H9 (cell line): Measurements from ENCODE around the gene BCAS3. TPM values are rescaled to one million over a fixed set of nuclear protein-coding genes. Genes with fewer than 3 reads are reported as not detected.

Experiments
- DNase-seq: peaks from one replicate; pipeline ENCODE4 v3.0.0-alpha.2; 2017
- H2AFZ ChIP-seq: one replicate; pipeline ENCODE4 v1.6.1; 2013; ENCODE audit warnings: mild to moderate bottlenecking, low read length, control low read depth, moderate library complexity
- H2AK5ac ChIP-seq: 2 replicates; pipeline ENCODE4 v1.6.1; 2013; ENCODE audit warnings: low read length, control low read depth, mixed read lengths; ENCODE audit not compliant: insufficient read length
- H2BK120ac ChIP-seq: one replicate; pipeline ENCODE4 v1.6.1; 2013; ENCODE audit warnings: low read depth, mild to moderate bottlenecking, low read length, control low read depth, inconsistent platforms; ENCODE audit not compliant: poor library complexity, severe bottlenecking
- H2BK12ac ChIP-seq: 2 replicates; pipeline ENCODE4 v1.6.1; 2013; ENCODE audit warnings: low read length, control low read depth, mixed read lengths, low read depth; ENCODE audit not compliant: insufficient read length
- H2BK15ac ChIP-seq: 2 replicates; pipeline ENCODE4 v1.6.1; 2013; ENCODE audit warnings: low read depth, low read length, control low read depth
- H2BK20ac ChIP-seq: one replicate; pipeline ENCODE4 v1.6.1; 2013; ENCODE audit warnings: low read depth, mild to moderate bottlenecking, low read length, control low read depth, inconsistent platforms; ENCODE audit not compliant: poor library complexity, severe bottlenecking
- H2BK5ac ChIP-seq: 2 replicates; pipeline ENCODE4 v1.6.1; 2013; ENCODE audit warnings: low read length, control low read depth, mixed read lengths; ENCODE audit not compliant: insufficient read length
- H3K14ac ChIP-seq: 2 replicates; pipeline ENCODE4 v1.6.1; 2013; ENCODE audit warnings: low read length, control low read depth; ENCODE audit not compliant: insufficient read depth
- H3K18ac ChIP-seq: 2 replicates; pipeline ENCODE4 v1.6.1; 2013; ENCODE audit warnings: low read depth, mild to moderate bottlenecking, mixed read lengths, low read length, control low read depth; ENCODE audit not compliant: insufficient read length
- H3K23ac ChIP-seq: 2 replicates; pipeline ENCODE4 v1.6.1; 2013; ENCODE audit warnings: low read length, control low read depth, mixed read lengths, low read depth; ENCODE audit not compliant: insufficient read length
- H3K23me2 ChIP-seq: 2 replicates; pipeline ENCODE4 v1.6.1; 2013; ENCODE audit warnings: low read depth, mild to moderate bottlenecking, mixed read lengths, low read length, control low read depth; ENCODE audit not compliant: insufficient read length, poor library complexity, severe bottlenecking
- H3K27ac ChIP-seq: 2 replicates; pipeline ENCODE4 v1.5.1; 2013; ENCODE audit warnings: low read length, control low read depth, mixed read lengths, low read depth; ENCODE audit not compliant: insufficient read length
- H3K27me3 ChIP-seq: 2 replicates; pipeline ENCODE4 v1.6.1; 2013; ENCODE audit warnings: low read length, control low read depth, inconsistent platforms; ENCODE audit not compliant: insufficient read depth
- H3K4ac ChIP-seq: 2 replicates; pipeline ENCODE4 v1.6.1; 2013; ENCODE audit warnings: low read depth, mild to moderate bottlenecking, control low read depth, inconsistent platforms, low read length, moderate library complexity
- H3K4me1 ChIP-seq: 2 replicates; pipeline ENCODE4 v1.6.1; 2013; ENCODE audit warnings: low read length, control low read depth, inconsistent platforms; ENCODE audit not compliant: insufficient read depth
- H3K4me2 ChIP-seq: 2 replicates; pipeline ENCODE4 v1.6.1; 2013; ENCODE audit warnings: low read length, control low read depth, mixed read lengths; ENCODE audit not compliant: insufficient read length, insufficient read depth
- H3K56ac ChIP-seq: 2 replicates; pipeline ENCODE4 v1.6.1; 2013; ENCODE audit warnings: low read depth, mild to moderate bottlenecking, mixed read lengths, low read length, control low read depth; ENCODE audit not compliant: insufficient read length
- H3K79me1 ChIP-seq: 2 replicates; pipeline ENCODE4 v1.6.1; 2013; ENCODE audit warnings: low read depth, mild to moderate bottlenecking, moderate library complexity, low read length, control low read depth, inconsistent platforms; ENCODE audit not compliant: insufficient read depth, poor library complexity, severe bottlenecking
- H3K79me2 ChIP-seq: 2 replicates; pipeline ENCODE4 v1.6.1; 2013; ENCODE audit warnings: low read length, control low read depth, inconsistent platforms; ENCODE audit not compliant: insufficient read depth
- H3K9ac ChIP-seq: 2 replicates; pipeline ENCODE4 v1.6.1; 2013; ENCODE audit warnings: low read length, control low read depth, mixed read lengths; ENCODE audit not compliant: insufficient read length; ENCODE audit errors: extremely low read depth
- H3K9me3 ChIP-seq: one replicate; pipeline ENCODE4 v1.6.1; 2013; ENCODE audit warnings: low read depth, low read length, inconsistent platforms; ENCODE audit not compliant: control insufficient read depth
- H3T11ph ChIP-seq: one replicate; pipeline ENCODE4 v1.6.1; 2013; ENCODE audit warnings: mild to moderate bottlenecking, low read length, control low read depth, inconsistent platforms
- H4K20me1 ChIP-seq: one replicate; pipeline ENCODE4 v1.6.1; 2013; ENCODE audit not compliant: control insufficient read depth, insufficient read length, insufficient read depth
- H4K5ac ChIP-seq: 2 replicates; pipeline ENCODE4 v1.6.1; 2013; ENCODE audit warnings: low read depth, mild to moderate bottlenecking, mixed read lengths, low read length, control low read depth; ENCODE audit not compliant: insufficient read length
- H4K8ac ChIP-seq: replicated peaks from 2 replicates; pipeline ENCODE4 v1.6.1; 2013; ENCODE audit warnings: low read length, control low read depth, mixed read lengths, low read depth; ENCODE audit not compliant: insufficient read length
- H4K91ac ChIP-seq: 2 replicates; pipeline ENCODE4 v1.6.1; 2013; ENCODE audit warnings: low read depth, mild to moderate bottlenecking, moderate library complexity, mixed read lengths, low read length, control low read depth; ENCODE audit not compliant: insufficient read length
- H3K27ac Mint-ChIP-seq, 3 experiments: 2 replicates in 2 of 3; 3 replicates in 1 of 3; pipeline ENCODE4 v1.8.0; 2020 to 2021; ENCODE audit warnings: mixed read lengths in 3 of 3, mild to moderate bottlenecking in 1 of 3, moderate library complexity in 1 of 3
- H3K27me3 Mint-ChIP-seq: 2 replicates; pipeline ENCODE4 v1.8.0; 2021; ENCODE audit warnings: low read depth, mild to moderate bottlenecking, moderate library complexity, mixed read lengths
- H3K36me3 Mint-ChIP-seq, 3 experiments: 2 replicates in 2 of 3; 3 replicates in 1 of 3; pipeline ENCODE4 v1.8.0; 2020 to 2021; ENCODE audit warnings: low read depth in 3 of 3, mixed read lengths in 3 of 3; ENCODE audit not compliant: insufficient read depth in 1 of 3
- H3K4me1 Mint-ChIP-seq, 2 experiments: 2 replicates each; pipeline ENCODE4 v1.8.0; 2020; ENCODE audit warnings: mixed read lengths in 2 of 2
- H3K4me3 Mint-ChIP-seq, 2 experiments: 2 replicates in 1 of 2; 3 replicates in 1 of 2; pipeline ENCODE4 v1.8.0; 2020 to 2021; ENCODE audit warnings: mild to moderate bottlenecking in 2 of 2, mixed read lengths in 2 of 2, moderate library complexity in 1 of 2
- H3K9me3 Mint-ChIP-seq, 2 experiments: 2 replicates in 1 of 2; 3 replicates in 1 of 2; pipeline ENCODE4 v1.8.0; 2020; ENCODE audit warnings: mild to moderate bottlenecking in 2 of 2, mixed read lengths in 2 of 2, moderate library complexity in 1 of 2
- CTCF ChIP-seq: fragments of 200-600 bp; sonication (generic); conservative IDR thresholded peaks from 3 replicates; pipeline ENCODE4 v1.8.0; 2021; ENCODE audit warnings: antibody characterized with exemption, mild to moderate bottlenecking
- WGBS: extraction: QIAGEN DNeasy Blood & Tissue Kit; methylation state at CpG from one replicate; pipeline ENCODE4 v1.1.7; 2013; ENCODE audit warnings: missing lambda C conversion rate, low lambda C conversion rate, mixed read lengths; ENCODE audit not compliant: insufficient read length; ENCODE audit errors: extremely low coverage; 5-methylcytosine and 5-hydroxymethylcytosine counted together
- total RNA-seq: library from RNA; stranded (reverse); gene quantifications from 2 replicates; pipeline ENCODE4 v1.2.1, GENCODE V29; 2021

Gene BCAS3
- total RNA-seq, 1 experiment from 2014 or later = 22.4 TPM

DNA sequence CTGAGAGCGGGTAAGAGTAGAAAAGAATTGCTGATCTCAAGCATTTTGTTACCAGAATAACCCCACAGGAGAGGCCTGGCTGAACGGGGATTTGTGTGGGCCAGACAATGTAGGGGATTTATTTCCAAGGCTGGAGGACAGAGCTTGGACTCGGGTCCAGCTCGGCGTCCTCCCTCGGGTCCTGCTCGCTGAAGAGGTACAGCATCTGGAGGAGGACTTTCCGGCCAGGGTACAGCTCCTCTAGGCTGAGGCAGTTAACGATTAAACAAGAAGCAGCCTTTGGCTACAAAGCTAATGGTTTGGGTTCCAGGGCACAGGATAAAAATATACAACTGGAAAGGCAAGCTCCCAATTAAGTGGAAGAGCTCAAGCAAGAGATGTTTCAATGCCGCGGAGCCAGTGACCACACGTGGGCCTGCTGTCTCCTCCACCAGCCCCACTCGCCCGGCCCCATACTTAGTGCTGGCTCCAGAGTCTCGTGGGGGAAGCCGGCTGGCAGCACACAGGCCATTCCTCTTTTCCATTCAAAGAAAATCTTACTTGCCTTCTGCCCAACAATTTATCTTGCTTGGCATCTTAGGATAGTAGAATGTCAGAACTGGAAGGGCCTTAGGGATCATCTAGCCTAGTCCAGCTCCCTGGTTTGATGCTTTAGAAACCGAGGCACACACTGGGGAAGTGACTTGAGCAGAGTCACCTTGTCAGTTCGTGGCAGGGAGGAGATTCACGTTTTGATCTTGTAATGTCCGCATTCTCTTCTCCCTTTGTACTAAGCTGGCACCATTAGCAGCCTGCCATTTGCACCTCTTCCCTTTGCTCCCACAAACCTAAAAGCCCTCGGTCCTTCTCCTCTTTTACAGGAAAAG, 636.0 kb downstream of the BCAS3 start:
- H3K4me3 Mint-ChIP-seq = no peak overlapping the region
- Histone ChIP-seq H2BK5ac (no peak overlapping the region), H3K23me2 (no peaks in the 10 kb centered on the region), H2AK5ac (no peak overlapping the region), H3K18ac (no peak overlapping the region), H3K79me2 (no peaks in the 10 kb centered on the region), H4K20me1 (no peaks in the 10 kb centered on the region), H2BK120ac (no peak overlapping the region), H4K91ac (no peak overlapping the region), H3K9ac (no peak overlapping the region), H3K14ac (no peak overlapping the region), H2AFZ (no peak overlapping the region), H2BK20ac (no peak overlapping the region), H3K9me3 (no peaks in the 10 kb centered on the region), H3K27ac (no peak overlapping the region), H2BK12ac (no peak overlapping the region), H3K56ac (no peak overlapping the region), H3K4me1 (no peaks in the 10 kb centered on the region), H3K27me3 (no peaks in the 10 kb centered on the region), H4K8ac (no peak overlapping the region), H2BK15ac (no peak overlapping the region), H3K4me2 (no peak overlapping the region), H3K23ac (no peak overlapping the region), H3T11ph (no peak overlapping the region), H3K4ac (no peak overlapping the region), H3K79me1 (no peaks in the 10 kb centered on the region), H4K5ac (no peak overlapping the region)
- H3K36me3 Mint-ChIP-seq = no peaks in the 10 kb centered on the region
- no peak for TF ChIP-seq CTCF
- no CpG with 5 or more reads among the region's 21 CpGs for WGBS
- no peaks in the 10 kb centered on the region for H3K27me3 Mint-ChIP-seq
- peaks cover 10 to 12% of the 10 kb centered on the region in 2 experiments for H3K4me1 Mint-ChIP-seq
- no peak overlapping the region for H3K27ac Mint-ChIP-seq
- H3K9me3 Mint-ChIP-seq = no peaks in the 10 kb centered on the region
- no peak for DNase-seq
